HepG2 (cell line): ENCODE results near the gene LYZL2. TPM values are rescaled to one million over a fixed set of nuclear protein-coding genes. Genes with fewer than 3 reads are reported as not detected.

Experiments
- FOXO4 ChIP-seq: sonication (generic); formaldehyde crosslinking; conservative IDR thresholded peaks from 2 replicates; pipeline ENCODE4 v1.8.1; 2023; ENCODE audit warnings: missing genetic modification reagents
- HNRNPL ChIP-seq: fragments of 200-400 bp; formaldehyde crosslinking; IDR thresholded peaks from 2 replicates; pipeline ENCODE4 v1.6.1; 2017; ENCODE audit warnings: mild to moderate bottlenecking, low read depth, low read length
- JUND ChIP-seq: sonication (generic); formaldehyde crosslinking; IDR thresholded peaks from 2 replicates; pipeline ENCODE4 v1.8.0; 2022; ENCODE audit warnings: mild to moderate bottlenecking, missing genetic modification reagents
- MXD4 ChIP-seq: IDR thresholded peaks from 2 replicates; pipeline ENCODE4 v1.6.1; 2016; ENCODE audit warnings: mild to moderate bottlenecking, missing biosample characterization, missing genetic modification reagents
- PAX8 ChIP-seq: sonication (generic); formaldehyde crosslinking; IDR thresholded peaks from 2 replicates; pipeline ENCODE4 v1.8.0; 2022; ENCODE audit warnings: mild to moderate bottlenecking, missing genetic modification reagents, borderline replicate concordance
- PCBP1 ChIP-seq: fragments of 200-400 bp; formaldehyde crosslinking; IDR thresholded peaks from 2 replicates; pipeline ENCODE4 v1.6.1; 2017; ENCODE audit warnings: mild to moderate bottlenecking, low read depth, low read length, borderline replicate concordance
- PHF5A ChIP-seq: IDR thresholded peaks from one replicate; pipeline ENCODE4 v1.6.1; 2018; ENCODE audit warnings: low read depth, missing genetic modification reagents; ENCODE audit not compliant: unreplicated experiment
- SOX5 ChIP-seq: IDR thresholded peaks from 2 replicates; pipeline ENCODE4 v1.6.1; 2016; ENCODE audit warnings: borderline replicate concordance
- TAF15 ChIP-seq: fragments of 200-400 bp; formaldehyde crosslinking; IDR thresholded peaks from one replicate; pipeline ENCODE4 v1.6.1; 2018; ENCODE audit warnings: mild to moderate bottlenecking, low read depth, low read length; ENCODE audit not compliant: poor library complexity, severe bottlenecking
- ZBTB20 ChIP-seq: sonication (generic); formaldehyde crosslinking; IDR thresholded peaks from 2 replicates; pipeline ENCODE4 v1.8.1; 2023; ENCODE audit warnings: missing genetic modification reagents, low read depth, mild to moderate bottlenecking, borderline replicate concordance
- ZMYM4 ChIP-seq: sonication (generic); formaldehyde crosslinking; IDR thresholded peaks from 2 replicates; pipeline ENCODE4 v1.8.1; 2023; ENCODE audit warnings: mild to moderate bottlenecking, missing genetic modification reagents
- ZNF326 ChIP-seq: sonication (generic); formaldehyde crosslinking; IDR thresholded peaks from 2 replicates; pipeline ENCODE4 v1.4.0; 2020; ENCODE audit warnings: missing genetic modification reagents, borderline replicate concordance
- ZNF331 ChIP-seq: sonication (generic); formaldehyde crosslinking; IDR thresholded peaks from 2 replicates; pipeline ENCODE4 v1.4.0; 2020; ENCODE audit warnings: missing genetic modification reagents
- ZNF451 ChIP-seq: sonication (generic); formaldehyde crosslinking; IDR thresholded peaks from 2 replicates; pipeline ENCODE4 v1.5.0; 2020; ENCODE audit warnings: mild to moderate bottlenecking, missing genetic modification reagents
- ZNF512 ChIP-seq: sonication (generic); formaldehyde crosslinking; IDR thresholded peaks from 2 replicates; pipeline ENCODE4 v1.4.0; 2020; ENCODE audit warnings: mild to moderate bottlenecking, missing genetic modification reagents
- ZNF530 ChIP-seq: sonication (generic); formaldehyde crosslinking; IDR thresholded peaks from 2 replicates; pipeline ENCODE4 v1.5.0; 2020; ENCODE audit warnings: low read depth, mild to moderate bottlenecking, missing genetic modification reagents
- ZNF556 ChIP-seq: sonication (generic); formaldehyde crosslinking; IDR thresholded peaks from 2 replicates; pipeline ENCODE4 v1.4.0; 2020; ENCODE audit warnings: mild to moderate bottlenecking, missing genetic modification reagents, borderline replicate concordance
- ZNF770 ChIP-seq: sonication (generic); formaldehyde crosslinking; IDR thresholded peaks from 2 replicates; pipeline ENCODE4 v1.5.0; 2020; ENCODE audit warnings: mild to moderate bottlenecking, missing genetic modification reagents
- ZNF816 ChIP-seq: sonication (generic); formaldehyde crosslinking; IDR thresholded peaks from 2 replicates; pipeline ENCODE4 v1.8.0; 2022; ENCODE audit warnings: missing genetic modification reagents, mild to moderate bottlenecking, borderline replicate concordance
- ZSCAN9 ChIP-seq: IDR thresholded peaks from 2 replicates; pipeline ENCODE4 v1.6.1; 2016; ENCODE audit warnings: borderline replicate concordance
- polyA plus RNA-seq, 8 experiments: library from polyadenylated mRNA; depleted of rRNA in 3 of 8; stranded (reverse) in 7 of 8; unstranded in 1 of 8; fragments of >200 nt; fragmentation: Illumina TruSeq in 4 of 8; extraction: Trizol in 4 of 8; gene quantifications; 2 replicates each; pipeline versions ENCODE4 v1.2.1 to v1.2.3, GENCODE V29; 2011 to 2016; ENCODE audit warnings: low read depth in 4 of 8, missing spikeins in 1 of 8, mixed read lengths in 1 of 8; ENCODE audit not compliant: insufficient read depth in 1 of 8
- total RNA-seq, 5 experiments: library from RNA; depleted of rRNA; stranded (reverse); fragments of >200 nt; fragmentation: Illumina TruSeq; extraction: Trizol; gene quantifications; 2 replicates each; pipeline ENCODE4 v1.2.3, GENCODE V29; 2016; ENCODE audit warnings: low read depth in 1 of 5
- TF ChIP-seq, protein P1 (sequence below): sonication (generic); formaldehyde crosslinking; IDR thresholded peaks from 2 replicates; pipeline ENCODE4 v1.5.0; 2020; ENCODE audit warnings: missing genetic modification reagents, mild to moderate bottlenecking, borderline replicate concordance
- TF ChIP-seq, protein P2 (sequence below): sonication (generic); formaldehyde crosslinking; IDR thresholded peaks from 2 replicates; pipeline ENCODE4 v1.8.0; 2022; ENCODE audit warnings: mild to moderate bottlenecking, missing genetic modification reagents

The LYZL2 gene
- total and polyA plus RNA-seq, 2 of the 13 experiments (the other 11 are each of a cell fraction or from before 2014, with no cell fraction given): 0.20 to 0.63 TPM

- peak; percentile 27; the same call in 1 of the 2 replicates for TF ChIP-seq ZMYM4 (CRISPR knock-in tag)
- TF ChIP-seq PAX8: no peak
- TF ChIP-seq TAF15: no peak
- TF ChIP-seq FOXO4 (CRISPR knock-in tag): no peak
- TF ChIP-seq ZNF331 (CRISPR knock-in tag): peak; percentile 16; the same call in 1 of the 2 replicates
- TF ChIP-seq, protein P1, sequence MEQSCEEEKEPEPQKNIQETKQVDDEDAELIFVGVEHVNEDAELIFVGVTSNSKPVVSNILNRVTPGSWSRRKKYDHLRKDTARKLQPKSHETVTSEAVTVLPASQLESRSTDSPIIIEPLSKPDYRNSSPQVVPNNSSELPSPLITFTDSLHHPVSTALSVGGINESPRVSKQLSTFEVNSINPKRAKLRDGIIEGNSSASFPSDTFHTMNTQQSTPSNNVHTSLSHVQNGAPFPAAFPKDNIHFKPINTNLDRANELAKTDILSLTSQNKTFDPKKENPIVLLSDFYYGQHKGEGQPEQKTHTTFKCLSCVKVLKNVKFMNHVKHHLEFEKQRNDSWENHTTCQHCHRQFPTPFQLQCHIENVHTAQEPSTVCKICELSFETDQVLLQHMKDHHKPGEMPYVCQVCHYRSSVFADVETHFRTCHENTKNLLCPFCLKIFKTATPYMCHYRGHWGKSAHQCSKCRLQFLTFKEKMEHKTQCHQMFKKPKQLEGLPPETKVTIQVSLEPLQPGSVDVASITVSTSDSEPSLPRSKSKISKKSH: no peak
- TF ChIP-seq ZNF816 (CRISPR knock-in tag): no peak
- TF ChIP-seq ZNF530 (CRISPR knock-in tag): no peak
- 0 out of 2 replicates have a peak, but pooled peaks have one; percentile 65 for TF ChIP-seq ZNF556 (CRISPR knock-in tag)
- peak; percentile 17; the same call in 1 of the 2 replicates for TF ChIP-seq ZNF770 (CRISPR knock-in tag)
- 0 out of 2 replicates have a peak, but pooled peaks have one; percentile 36 for TF ChIP-seq ZSCAN9 (CRISPR knock-in tag)
- TF ChIP-seq, protein P2, sequence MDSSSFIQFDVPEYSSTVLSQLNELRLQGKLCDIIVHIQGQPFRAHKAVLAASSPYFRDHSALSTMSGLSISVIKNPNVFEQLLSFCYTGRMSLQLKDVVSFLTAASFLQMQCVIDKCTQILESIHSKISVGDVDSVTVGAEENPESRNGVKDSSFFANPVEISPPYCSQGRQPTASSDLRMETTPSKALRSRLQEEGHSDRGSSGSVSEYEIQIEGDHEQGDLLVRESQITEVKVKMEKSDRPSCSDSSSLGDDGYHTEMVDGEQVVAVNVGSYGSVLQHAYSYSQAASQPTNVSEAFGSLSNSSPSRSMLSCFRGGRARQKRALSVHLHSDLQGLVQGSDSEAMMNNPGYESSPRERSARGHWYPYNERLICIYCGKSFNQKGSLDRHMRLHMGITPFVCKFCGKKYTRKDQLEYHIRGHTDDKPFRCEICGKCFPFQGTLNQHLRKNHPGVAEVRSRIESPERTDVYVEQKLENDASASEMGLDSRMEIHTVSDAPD (CRISPR knock-in tag): no peak
- peak; percentile 89 for TF ChIP-seq SOX5 (CRISPR knock-in tag)
- no peak for TF ChIP-seq ZNF326 (CRISPR knock-in tag)
- TF ChIP-seq ZNF512 (CRISPR knock-in tag): no peak
- TF ChIP-seq ZNF451 (CRISPR knock-in tag): no peak
- no peak for TF ChIP-seq PHF5A (CRISPR knock-in tag)
- no peak for TF ChIP-seq PCBP1
- TF ChIP-seq HNRNPL: no peak
- no peak for TF ChIP-seq MXD4
- no peak for TF ChIP-seq ZBTB20
- TF ChIP-seq JUND (CRISPR knock-in tag): no peak
Measured at GRCh38 chr10:30583778-30584415, 45.7 kb downstream of the LYZL2 start (continued).
